Hematopoietic multipotent progenitor cell treated with erythropoietin and hydrocortisone succinate and interleukin-3 and kit ligand, for 17 days (in vitro differentiated cells): Measurements from ENCODE around the gene GNPTG.

Experiments
- DNase-seq: peaks from one replicate; pipeline ENCODE4 v3.0.0-alpha.2; 2015; ENCODE audit warnings: low spot score

GNPTG gene

GRCh38 chr16:1347286-1347855, 4.4 kb upstream of the GNPTG start:
- no peak for DNase-seq

DNA sequence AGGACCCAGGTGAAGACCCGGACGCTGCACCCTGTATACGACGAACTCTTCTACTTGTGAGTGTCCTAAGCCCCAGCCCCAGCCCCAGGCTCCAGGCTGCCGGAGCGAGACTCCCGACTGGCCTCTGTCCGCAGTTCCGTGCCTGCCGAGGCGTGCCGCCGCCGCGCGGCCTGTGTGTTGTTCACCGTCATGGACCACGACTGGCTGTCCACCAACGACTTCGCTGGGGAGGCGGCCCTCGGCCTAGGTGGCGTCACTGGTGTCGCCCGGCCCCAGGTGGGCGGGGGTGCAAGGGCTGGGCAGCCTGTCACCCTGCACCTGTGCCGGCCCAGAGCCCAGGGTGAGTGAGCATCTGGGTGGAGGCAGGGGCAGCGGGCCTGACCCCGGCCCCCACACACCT, 3.8 kb upstream of the GNPTG start:
- DNase-seq = no peak

DNA sequence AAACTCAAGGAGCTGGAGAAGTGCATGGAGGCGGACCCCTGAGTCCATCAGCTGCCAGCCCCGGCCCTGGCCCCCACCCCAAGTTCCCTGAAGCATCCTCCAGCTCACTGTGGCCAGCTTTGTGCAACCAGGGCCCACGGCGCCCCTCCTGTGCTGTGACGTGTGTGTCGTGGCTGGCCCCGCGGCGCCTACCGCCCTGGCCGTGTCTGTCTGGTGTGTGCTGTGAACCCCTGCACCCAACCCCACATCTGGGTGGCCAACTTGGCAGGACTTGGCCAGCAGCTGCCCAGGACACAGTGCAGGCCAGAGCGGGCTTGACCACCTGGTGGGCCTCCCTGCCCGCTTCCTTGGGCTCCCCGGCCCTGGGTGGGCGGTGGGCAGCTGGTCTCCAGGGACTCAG, 3.3 kb upstream of the GNPTG start:
- DNase-seq = no peak

GRCh38 chr16:1348926-1349325, 2.8 kb upstream of the GNPTG start:
- DNase-seq = no peak

DNA sequence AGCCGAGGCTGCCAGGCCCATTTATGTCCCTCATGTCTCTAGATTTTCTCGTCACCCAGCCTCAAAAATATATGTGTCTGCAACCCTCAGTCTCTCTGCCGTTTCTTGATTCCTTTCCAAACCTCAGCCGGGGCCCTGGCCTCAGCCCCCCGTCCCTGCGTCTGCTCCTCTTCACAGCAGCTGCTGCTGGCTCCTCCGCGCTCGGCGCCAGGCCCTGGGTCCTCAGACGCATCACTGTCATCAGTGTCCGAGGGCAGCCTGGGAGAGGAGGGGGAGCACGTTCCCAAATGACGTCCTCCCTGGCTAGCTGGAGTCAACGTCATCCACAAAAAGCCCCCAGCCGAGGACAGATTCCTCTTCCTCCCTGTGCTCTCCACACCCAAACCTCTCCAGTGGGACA, 2.4 kb upstream of the GNPTG start:
- no peak for DNase-seq

GRCh38 chr16:1349951-1350350, 1.8 kb upstream of the GNPTG start:
- DNase-seq = no peak

DNA sequence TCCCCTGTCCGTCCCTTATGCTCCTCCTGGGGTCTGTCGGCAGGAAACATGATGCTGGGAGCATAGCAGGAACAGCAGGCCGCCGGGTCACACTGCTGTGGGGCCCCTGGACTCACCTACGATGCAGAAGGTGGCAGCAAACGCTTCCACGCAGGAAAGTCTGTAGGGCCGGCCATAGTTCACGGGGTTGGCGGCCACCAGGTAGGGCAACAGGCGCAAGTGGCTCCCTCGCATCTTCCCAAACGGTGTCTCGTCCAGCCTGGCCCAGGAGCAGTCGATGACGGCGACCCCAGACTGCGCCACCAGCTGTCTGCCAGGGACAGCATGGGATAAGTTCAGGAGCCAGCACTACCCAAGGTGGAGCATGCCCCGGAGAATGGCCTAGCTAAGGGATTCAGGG, 1.0 kb upstream of the GNPTG start:
- no peak for DNase-seq

- no peak for DNase-seq
Measured at GRCh38 chr16:1351215-1351581, 533 bp upstream of the GNPTG start.

DNA sequence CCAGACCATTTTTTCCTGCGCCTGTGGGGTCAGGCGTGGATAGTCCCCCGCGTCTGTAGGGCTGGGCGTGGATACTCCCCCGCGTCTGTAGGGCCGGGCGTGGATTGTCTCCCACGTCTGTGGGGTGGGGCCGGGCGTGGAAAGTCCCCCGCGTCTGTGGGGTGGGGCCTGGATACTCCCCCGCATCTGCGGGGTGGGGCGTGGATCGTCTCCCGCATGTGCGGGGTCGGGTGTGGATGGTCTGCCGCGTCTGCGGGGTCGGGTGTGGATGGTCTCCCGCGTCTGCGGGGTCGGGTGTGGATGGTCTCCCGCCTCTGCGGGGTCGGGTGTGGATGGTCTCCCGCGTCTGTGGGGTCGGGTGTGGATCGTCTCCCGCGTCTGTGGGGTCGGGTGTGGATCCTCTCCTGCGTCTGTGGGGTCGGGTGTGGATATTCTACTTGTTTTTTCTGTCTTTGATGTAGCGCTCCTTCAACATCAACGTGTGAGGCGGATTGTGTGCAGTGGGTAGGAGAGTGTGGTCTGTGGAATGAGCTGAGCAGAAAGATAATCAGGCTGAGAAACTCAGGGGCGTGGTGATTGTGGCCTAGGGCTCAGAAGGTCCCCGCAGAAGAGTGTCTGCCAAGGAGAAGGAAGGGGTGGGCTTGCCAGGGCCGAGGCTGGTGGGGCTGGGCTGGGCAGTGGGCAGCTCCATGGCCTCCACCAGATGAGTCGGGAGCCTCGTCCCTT, 3.2 kb downstream of the GNPTG start:
- DNase-seq = peak; percentile 18

GRCh38 chr16:1355591-1355990, 3.9 kb downstream of the GNPTG start:
- DNase-seq = no peak

DNA sequence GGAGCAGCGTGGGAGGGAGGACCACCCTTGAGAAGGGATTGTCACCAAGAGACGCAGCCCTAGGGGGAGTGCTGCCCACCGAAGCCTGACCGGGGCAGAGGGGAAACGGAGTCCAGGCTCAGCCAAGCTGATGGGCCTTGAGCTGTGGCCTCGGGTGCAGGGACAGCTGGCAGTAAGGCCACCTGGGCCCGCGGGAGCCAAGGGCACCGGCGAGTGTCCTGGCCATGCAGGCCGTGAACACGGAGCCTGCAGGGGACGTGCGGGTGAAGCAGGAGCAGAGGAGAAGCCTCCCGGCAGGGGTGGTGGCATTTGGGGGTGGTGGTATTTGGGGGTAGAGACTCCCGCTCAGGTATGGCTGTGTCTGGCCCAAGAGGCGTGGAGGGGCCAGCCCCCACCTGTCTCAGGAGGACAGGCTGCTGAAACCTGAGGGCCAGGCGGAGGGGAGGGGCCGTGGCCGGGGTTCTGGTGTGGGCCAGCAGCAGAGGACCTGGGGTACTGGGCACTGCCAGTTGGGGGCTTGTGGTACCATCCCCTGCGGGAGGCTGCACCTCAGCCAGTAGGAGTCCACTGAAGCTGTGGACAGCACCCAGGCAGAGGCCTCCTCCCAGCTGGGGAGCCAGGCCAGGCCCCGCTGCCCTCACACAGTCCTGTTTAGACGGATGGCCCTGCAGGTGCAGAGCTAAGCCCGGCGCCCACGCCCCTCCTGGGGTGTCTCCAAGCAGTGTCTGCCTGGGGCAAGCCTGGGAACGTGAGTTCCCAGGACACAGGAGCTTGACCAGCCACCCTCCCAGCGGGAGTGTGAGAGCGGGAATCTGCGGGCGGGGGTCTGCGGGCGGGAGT, 4.5 kb downstream of the GNPTG start:
- DNase-seq = no peak

GRCh38 chr16:1357906-1358566, 6.3 kb downstream of the GNPTG start:
- no peak for DNase-seq

DNA sequence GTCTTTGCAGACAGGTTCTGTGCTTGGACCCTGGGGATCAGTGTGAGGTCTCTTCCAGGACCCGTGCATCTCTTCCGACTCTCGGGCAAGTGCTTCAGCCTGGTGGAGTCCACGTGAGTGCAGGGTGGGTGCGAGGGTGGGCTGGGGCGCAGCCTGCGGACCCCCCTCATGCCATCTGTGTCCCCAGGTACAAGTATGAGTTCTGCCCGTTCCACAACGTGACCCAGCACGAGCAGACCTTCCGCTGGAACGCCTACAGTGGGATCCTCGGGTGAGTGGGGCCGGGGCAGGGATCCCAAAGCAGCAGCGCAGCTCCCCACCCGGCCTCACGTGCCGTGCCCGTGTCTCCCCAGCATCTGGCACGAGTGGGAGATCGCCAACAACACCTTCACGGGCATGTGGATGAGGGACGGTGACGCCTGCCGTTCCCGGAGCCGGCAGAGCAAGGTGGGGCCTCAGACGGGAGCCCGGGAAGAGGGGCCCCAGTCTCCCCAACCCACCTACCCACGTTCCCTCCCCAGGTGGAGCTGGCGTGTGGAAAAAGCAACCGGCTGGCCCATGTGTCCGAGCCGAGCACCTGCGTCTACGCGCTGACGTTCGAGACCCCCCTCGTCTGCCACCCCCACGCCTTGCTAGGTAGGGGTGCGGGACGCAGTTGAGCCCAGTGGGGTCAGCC, 10.1 kb downstream of the GNPTG start:
- no peak for DNase-seq

GRCh38 chr16:1362807-1363206, 11.1 kb downstream of the GNPTG start:
- DNase-seq = no peak

GRCh38 chr16:1363501-1364041, 11.8 kb downstream of the GNPTG start:
- DNase-seq = peak; percentile 86

- no peak for DNase-seq
Measured at GRCh38 chr16:1364510-1364909, 12.8 kb downstream of the GNPTG start.

GRCh38 chr16:1366060-1366711, 14.5 kb downstream of the GNPTG start:
- DNase-seq = no peak

- DNase-seq = no peak
Measured at GRCh38 chr16:1366712-1367299, 15.1 kb downstream of the GNPTG start.

- DNase-seq = no peak
Measured at GRCh38 chr16:1367486-1368174, 15.9 kb downstream of the GNPTG start.
